DMS79 (cell line): ENCODE data around the gene MGAT3.
"Not testable (repeated sequence)": the region's sequence is repeated elsewhere in the genome, so short reads cannot be mapped to it uniquely, and the experiment has no call there.

ENCODE experiments used
- DNase-seq: peaks from one replicate; lab custom pipeline; 2025; lab: John Stamatoyannopoulos, UW

Gene MGAT3, protein sequence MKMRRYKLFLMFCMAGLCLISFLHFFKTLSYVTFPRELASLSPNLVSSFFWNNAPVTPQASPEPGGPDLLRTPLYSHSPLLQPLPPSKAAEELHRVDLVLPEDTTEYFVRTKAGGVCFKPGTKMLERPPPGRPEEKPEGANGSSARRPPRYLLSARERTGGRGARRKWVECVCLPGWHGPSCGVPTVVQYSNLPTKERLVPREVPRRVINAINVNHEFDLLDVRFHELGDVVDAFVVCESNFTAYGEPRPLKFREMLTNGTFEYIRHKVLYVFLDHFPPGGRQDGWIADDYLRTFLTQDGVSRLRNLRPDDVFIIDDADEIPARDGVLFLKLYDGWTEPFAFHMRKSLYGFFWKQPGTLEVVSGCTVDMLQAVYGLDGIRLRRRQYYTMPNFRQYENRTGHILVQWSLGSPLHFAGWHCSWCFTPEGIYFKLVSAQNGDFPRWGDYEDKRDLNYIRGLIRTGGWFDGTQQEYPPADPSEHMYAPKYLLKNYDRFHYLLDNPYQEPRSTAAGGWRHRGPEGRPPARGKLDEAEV

DNA sequence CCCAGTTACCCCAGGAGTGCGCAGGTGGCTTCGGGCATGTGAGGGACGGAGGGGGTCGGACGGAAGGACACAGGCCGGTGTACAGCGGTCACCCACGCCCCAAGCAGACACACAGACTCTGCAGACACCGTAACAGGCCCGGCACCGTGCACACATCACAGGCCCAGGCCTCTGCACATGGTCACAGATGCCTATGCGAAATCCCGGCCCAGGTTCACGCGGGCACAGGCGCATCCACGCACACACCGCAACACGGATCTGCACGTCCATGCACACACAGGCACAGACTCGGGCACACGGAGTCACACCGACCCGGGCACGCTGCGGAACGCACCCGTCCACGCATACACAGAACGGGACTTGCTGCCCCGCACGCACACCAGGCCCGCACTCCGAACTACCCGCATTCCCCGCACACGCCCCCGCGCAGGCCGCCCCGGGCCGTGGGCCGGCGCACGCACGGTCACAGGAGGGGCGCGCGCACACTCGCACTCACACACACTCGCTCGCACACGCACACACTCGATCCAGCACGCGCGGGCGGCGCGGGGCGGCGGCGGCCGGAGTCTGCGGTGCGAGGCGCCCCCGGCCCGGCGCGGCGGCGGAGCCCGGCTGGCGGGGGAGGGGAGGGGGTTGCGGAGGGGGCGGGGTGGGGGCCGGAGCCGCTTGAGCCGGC lies at the start of gene MGAT3:
MGAT3 (plus strand) TSS at position 491 of the 676 bp plus-strand sequence. CDS start 30,336 bp downstream, outside the sequence.
- DNase-seq: no peak

DNA sequence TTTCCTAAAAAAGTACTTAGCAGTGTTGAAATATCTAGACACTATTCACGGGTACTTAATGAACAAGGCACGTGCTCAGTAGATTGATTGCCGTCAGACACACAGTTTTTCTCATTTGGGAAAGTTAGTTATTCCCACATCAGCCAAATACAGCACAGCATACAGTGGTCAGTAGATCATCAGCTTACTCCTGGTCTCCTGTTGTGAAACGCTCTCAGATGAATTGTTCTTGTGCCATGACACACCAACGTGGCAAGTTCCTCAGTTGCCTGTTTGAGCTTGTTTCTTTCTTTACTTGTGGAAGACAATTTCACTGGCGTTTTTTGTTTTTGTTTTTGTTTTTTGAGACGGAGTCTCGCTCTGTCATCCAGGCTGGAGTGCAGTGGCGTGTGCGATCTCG lies 48.6 kb upstream of the MGAT3 start:
- DNase-seq: no peak

DNA sequence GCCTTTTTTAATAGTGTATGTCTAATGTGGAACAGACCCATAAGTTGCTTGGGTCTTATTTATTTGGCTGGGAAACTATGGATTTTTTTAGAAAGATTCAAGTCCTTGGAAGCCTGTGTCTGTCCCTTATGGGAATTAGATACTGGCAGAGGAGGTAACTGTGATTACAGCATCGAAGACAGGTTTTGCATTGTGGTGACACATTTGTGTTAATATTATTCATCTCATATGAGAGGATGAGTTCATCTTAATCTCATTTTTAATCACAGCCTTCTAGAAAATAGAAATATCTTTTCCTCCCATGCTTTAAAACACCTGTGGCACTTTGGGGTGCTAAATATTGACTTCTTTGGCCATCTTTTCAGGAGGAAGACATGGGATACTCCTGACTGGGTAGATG lies 48.0 kb upstream of the MGAT3 start:
- DNase-seq: no peak

DNA sequence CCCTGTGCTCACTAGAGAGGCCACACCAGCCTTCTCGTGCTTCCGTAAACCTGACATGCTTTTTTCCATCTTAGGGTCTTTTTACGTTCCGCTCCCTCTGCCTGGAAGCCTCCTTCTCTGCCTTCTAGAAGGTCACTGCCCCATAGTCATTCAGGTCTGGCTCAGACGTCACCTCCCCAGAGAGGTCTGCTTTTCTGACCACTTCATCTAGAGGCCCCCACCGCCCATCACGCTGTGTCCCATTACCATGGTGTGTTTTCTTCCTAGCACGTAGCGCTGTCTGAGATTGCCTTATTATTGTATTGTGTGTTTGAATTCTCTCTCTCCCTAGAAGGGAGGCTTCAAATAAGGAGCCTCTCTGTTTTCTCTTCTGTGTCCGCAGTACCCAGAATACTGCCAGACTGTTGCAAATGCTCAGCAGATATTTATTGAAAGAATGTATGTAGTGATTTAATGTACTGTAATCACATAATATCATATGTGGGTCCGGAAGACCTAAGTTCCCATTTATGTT lies 47.2 kb upstream of the MGAT3 start:
- no peak for DNase-seq

DNA sequence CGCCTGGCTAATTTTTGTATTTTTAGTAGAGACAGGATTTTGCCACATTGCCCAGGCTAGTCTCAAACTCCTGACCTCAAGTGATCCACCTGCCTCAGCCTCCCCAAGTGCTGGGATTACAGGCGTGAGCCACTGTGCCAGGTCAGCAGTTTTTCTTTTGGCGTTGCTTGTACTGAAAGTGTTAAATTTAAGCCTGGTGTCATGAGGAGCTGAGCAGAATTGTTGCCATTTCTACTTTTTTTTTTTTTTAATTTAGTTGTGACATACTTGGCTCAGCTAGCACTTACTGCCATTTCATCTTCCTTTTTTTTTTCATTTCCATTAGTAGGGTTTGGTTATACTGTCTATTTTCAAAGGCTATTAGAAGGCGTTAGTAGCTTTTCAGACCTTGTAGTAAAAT lies 46.5 kb upstream of the MGAT3 start:
- DNase-seq: no peak

DNA sequence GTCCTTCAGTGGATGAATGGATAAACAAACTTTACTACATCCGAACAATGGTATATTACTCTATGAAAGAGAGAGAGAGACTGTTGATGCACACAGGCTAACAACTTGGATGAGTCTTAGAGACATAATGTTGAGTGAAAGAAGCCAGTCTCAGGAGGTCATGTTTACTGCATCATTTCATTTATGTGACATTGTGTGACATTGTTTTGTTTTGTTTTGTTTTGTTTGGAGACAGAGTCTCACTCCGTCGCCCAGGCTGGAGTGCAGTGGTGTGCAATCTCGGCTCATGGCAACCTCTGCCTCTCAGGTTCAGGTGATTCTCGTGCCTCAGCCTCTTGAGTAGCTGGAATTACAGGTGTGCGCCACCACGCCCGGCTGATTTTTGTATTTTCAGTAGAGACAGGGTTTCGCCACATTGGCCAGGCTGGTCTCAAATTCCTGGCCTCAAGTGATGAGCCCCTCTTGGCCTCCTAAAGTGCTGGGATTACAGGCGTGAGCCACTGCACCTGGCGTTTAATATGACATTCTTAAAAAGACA lies 44.9 kb upstream of the MGAT3 start:
- peak; percentile 39 for DNase-seq

DNA sequence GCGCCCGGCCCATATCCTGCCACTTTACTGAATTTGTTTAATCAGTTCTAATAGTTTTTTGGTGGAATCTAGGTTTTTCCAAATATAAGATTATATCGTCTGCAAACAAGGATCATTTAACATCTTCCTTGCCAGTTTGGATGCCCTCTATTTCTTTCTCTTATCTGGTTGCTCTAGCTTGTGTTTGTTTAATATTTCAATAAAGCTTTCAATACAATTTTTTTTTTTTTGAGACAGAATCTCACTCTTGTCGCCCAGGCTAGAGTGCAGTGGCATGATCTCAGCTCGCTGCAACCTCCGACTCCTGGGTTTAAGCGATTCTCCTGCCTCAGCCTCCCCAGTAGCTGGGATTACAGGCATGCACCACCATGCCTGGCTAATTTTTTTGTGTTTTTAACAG lies 43.6 kb upstream of the MGAT3 start:
- DNase-seq: not testable (repeated sequence)

DNA sequence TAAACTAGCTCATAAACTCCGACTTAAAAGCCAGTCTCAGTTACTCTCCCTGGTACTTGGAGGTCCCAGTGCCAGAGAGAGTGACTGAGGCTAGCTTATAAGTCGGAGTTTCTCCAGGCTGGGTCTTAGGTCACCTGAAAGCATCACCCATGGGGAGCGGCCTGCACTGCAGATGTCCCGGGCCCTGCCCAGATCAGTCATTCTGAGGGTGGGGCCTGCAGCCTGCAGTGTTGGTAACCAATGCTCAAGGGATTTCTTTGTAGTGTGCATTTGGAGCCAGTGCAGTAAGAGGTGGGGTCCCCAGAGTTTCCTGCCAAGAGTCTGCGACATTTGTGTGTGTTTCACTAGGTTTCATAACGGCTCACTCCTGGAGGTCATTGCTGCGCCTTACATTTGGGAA lies 42.4 kb upstream of the MGAT3 start:
- DNase-seq: no peak

DNA sequence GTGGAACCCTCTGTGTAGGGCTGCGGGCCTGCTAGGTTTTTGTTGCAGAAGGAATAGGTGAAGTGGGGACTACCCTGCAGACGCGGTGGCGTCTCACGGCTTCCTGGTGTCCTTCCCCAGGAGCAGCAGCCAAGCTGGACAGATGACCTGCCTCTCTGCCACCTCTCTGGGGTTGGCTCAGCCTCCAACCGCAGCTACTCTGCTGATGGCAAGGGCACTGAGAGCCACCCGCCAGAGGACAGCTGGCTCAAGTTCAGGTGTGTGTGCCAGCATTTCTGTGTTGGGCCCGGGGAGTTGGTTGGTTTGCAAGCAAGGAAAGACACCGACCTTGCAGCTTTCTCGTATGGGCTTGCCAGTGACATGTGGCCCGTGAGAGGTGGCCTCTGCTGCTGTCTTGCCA lies 41.9 kb upstream of the MGAT3 start:
- peak; percentile 7 for DNase-seq

DNA sequence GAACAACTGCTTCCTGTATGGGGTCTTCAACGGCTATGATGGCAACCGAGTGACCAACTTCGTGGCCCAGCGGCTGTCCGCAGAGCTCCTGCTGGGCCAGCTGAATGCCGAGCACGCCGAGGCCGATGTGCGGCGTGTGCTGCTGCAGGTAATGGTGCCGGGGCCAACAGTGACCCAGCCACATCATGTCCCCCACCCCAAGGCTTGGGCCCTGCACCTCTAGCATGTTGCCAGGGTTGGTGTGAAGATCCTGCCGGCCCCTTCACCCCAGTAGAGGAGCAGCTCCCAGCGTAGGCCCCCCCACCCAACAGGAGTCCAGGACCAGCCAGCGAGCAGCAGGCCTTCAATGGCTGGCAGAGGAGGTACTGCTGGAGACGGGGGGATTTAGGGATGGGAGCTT lies 41.3 kb upstream of the MGAT3 start:
- DNase-seq: no peak

DNA sequence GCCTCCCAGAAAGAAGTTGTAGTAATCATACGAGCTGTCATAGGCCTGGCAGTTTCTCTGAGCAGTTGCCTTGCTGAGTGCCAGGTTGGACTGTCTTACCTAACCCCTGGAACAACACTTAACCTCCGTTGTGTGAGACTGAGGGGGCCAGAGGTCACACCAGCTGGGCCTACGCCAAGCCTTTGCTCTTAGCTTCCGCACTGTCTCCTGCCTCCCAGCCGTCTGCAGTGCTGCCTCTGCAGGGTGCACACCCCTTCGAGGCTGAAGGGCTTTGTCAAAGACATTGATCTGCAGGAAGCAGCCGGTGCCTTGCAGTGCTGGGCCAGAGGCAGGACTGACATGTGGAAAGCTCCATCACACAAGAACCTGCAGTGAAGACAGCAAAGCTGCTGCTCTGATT lies 40.5 kb upstream of the MGAT3 start:
- peak; percentile 22 for DNase-seq

DNA sequence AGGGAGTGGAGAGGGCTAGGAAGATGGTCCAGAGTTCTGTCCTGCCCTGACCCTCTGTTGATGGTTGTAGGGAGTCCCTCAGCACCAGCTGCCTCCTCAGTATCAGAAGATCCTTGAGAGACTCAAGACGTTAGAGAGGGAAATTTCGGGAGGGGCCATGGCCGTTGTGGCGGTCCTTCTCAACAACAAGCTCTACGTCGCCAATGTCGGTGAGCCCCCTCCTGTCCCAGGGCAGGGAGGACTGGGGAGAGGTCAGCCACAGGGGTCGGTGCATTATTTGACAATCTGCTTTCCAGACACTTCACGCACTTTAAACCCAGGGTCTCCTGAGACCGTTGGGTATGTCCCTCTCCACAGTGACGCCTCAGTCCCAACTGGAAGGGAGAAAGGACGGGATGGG lies 39.2 kb upstream of the MGAT3 start:
- DNase-seq: no peak

DNA sequence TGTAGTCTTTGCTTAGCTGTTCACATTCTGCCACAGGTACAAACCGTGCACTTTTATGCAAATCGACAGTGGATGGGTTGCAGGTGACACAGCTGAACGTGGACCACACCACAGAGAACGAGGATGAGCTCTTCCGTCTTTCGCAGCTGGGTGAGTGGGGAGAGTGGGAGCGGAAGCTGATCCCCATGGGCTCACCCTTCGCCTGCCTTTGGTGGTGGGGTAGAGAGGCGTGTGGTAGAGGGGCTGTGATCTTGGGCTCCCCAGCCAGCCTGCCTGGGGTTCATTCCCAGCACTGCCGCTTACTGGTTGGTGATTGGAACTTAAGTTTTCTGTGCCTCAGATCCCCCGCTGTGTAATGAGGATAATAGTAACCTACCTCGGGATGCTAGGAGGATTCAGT lies 38.1 kb upstream of the MGAT3 start:
- no peak for DNase-seq

DNA sequence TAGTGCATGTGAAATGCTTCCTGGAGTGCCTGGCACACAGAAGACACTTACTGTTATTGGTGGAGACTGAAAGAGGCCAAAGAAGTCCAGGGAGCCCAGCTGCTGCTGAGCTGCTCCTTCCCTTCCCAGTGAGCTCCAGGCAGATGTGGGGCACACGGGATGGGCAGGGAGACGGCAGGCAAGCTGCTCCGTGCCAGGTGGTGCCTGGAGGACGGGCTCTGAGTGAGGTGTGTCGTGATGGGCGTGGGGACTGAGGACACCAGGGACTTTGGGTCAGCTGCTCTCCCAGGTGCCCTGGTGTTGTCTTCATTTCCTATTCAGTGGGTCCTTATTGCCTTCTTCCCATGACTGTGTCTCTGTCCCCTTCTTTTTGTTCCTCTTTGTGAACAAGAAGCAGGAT lies 37.7 kb upstream of the MGAT3 start:
- no peak for DNase-seq

DNA sequence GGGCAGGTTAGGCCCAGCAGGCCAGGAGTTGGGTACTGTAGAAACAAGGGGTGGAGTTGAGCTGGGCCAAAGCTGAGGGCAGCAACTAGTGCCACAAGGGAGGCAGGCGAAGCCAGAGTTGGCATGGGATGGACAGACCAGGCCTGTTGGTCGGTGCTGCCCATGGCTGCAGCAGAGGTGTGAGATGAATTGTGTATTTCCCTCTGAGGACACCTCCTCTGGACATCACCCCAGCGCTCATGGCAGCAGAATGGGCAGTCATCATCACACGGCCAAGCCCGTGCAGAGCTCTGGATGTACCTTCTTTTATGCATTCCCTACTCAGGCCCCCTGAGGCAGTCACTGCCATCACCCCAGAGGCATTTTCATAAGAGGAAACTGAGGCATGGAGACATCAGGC lies 36.9 kb upstream of the MGAT3 start:
- no peak for DNase-seq

DNA sequence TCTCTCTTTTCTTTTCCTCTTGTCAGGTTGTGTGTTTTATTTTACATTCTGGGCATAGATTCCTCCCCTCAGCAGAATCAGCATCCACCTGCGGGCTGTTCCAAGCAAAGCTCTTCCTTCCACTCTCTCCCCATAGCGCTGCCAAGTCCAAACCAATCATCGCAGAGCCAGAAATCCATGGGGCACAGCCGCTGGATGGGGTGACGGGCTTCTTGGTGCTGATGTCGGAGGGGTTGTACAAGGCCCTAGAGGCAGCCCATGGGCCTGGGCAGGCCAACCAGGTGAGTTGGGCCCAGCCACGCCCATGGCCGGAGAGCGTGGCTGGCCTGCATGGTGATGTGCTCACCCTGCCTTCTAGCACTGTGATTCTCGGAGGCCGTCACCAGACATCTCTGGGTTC lies 35.1 kb upstream of the MGAT3 start:
- DNase-seq: no peak

DNA sequence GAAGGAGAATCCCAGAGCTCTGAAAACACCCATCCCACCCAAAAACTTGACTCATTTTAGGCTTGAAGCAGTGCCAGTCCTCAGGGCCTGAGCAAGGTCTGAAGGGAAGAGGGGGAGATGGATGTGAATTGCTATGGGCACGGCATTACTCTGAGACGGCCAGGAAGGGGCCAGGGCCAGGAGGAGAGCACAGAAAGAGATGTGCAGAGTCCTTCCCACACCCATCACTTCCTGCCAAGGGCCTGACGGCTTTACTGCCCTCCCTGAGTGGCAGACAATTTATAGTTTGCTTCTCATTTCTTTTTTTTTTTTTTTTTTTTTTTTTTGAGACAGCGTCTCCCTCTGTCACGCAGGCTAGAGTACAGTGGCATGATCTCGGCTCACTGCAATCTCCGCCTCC lies 34.7 kb upstream of the MGAT3 start:
- no peak for DNase-seq

DNA sequence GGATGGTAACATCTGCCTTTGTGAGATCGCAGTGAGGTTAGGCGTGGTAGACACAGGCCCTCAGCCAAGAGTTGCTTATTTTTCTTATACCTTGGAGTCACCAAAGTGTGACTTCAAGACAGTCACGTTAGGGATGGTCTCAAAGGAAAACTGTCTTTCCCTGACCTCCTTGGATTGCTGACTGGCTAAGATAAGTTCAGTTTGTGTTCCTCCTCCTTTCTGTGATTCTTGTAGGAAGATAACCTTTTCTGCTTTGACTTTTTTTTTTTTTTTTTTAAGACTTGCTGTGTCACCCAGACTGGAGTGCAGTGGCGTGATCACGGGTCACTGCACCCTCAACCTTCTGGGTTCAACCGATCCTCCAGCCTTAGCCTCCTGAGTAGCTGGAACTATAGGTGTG lies 34.1 kb upstream of the MGAT3 start:
- DNase-seq: no peak

DNA sequence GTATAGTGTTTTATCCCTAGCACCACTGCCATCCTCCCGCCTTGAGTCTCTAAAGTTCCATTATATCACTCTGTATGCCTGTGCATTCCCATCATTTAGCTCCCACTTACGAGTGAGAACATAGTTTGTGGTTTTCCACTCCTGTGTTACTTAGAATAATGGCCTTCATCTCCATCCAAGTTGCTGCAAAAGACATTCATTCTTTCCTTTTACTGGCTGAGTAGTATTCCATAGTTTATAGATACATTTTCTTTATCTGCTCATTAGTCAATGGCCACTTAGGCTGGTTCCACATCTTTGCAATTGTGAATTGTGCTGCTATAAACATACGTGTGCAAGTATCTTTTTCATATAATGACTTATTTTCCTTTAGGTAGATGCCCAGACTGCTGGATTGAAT lies 32.8 kb upstream of the MGAT3 start:
- no peak for DNase-seq

DNA sequence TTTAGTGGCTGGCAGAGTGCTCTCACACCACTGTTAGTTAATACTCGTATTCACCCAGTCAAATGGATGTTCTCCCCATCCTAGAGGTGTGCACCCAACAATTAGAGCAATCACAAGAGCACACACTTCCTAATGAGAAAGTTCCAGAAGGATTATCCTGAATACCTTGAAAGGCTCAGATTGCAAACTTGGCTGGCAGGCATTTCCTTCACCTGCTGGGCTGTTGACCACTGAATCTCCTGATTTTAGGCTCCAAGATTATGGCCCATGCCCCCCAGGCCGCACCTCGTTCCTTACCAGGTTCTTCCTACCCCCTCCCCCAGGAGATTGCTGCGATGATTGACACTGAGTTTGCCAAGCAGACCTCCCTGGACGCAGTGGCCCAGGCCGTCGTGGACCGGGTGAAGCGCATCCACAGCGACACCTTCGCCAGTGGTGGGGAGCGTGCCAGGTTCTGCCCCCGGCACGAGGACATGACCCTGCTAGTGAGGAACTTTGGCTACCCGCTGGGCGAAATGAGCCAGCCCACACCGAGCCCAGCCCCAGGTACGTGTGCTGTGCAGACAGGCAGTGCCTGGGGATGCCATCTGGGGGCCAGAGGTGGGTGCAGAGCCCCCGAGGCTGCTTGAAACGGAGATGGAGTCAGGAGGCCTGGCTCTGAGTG lies 30.3 kb upstream of the MGAT3 start:
- no peak for DNase-seq

DNA sequence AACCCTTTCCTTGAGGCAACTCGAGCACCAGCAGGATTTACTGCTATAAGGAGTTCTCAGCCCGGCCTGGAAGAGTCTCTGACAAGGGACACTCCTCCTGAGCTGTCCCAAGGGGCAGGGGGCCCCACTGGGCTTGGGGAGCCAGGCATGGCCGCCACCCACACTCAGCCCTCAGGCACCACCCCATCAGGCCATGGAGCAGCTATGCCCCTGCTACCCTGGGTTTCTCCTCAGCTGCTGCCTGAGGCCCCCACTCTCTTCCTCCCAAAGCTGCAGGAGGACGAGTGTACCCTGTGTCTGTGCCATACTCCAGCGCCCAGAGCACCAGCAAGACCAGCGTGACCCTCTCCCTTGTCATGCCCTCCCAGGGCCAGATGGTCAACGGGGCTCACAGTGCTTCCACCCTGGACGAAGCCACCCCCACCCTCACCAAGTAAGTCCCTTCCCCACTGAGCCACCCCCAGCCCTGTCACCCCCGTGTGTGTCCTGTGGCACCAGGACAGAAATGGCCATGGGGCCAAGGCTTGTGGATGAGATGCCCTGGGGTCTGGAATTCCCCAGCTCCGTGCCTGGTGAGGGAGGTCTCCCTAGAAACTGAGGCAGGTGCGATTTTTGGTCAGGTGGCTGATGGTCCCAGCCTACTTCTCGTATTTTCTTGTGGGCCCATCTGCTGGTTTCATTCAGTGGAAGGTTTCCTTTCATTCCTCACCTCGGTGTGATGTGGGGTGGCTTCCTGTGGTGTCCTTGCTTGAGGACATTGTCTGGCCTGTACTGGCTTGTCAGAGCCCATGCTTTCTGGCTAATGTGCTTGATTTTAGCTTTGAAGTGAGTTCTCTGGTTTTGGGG lies 28.8 kb upstream of the MGAT3 start:
- no peak for DNase-seq
